A549 (cell line): ENCODE results near the gene FCMR. TPM values are rescaled to one million over a fixed set of nuclear protein-coding genes. Genes with fewer than 3 reads are reported as not detected.

Source experiments
- ATAC-seq, 2 experiments: fragments of 200-7000 bp in 1 of 2; fragments of >200 bp in 1 of 2; cut with Nextera tagmentation in 1 of 2; cut with Tn5 transposase in 1 of 2; 3 replicates each; pipeline versions ENCODE4 v1.8.0 to v1.9.1; 2018 to 2020; ENCODE audit warnings: mild to moderate bottlenecking in 1 of 2, moderate library complexity in 1 of 2
- CTCF ChIA-PET: fragments of 300-600 bp; sonication (Branson Sonifier 250); formaldehyde crosslinking; extraction: SDS; loops from one replicate; lab custom pipeline; 2021; ENCODE audit warnings: antibody characterized with exemption, inconsistent platforms; lab: Yijun Ruan, JAX
- POLR2A ChIA-PET: fragments of 350-600 bp; formaldehyde crosslinking; extraction: SDS; loops from one replicate; lab custom pipeline; 2021; ENCODE audit warnings: antibody characterized with exemption, inconsistent platforms; lab: Yijun Ruan, JAX
- DNase-seq, 2 experiments: peaks; one replicate each; pipeline versions ENCODE4 v3.0.0 to v3.0.0-alpha.2; 2011 to 2016; ENCODE audit warnings: low read depth in 1 of 2, low spot score in 1 of 2
- FAIRE-seq: peaks from 2 replicates; lab custom pipeline; 2011; peaks lifted over from hg19 to GRCh38; lab: Jason Lieb, UNC
- H3K27ac ChIP-seq, 2 experiments: fragments of >200 bp; sonication (Bioruptor Twin); formaldehyde crosslinking; 3 replicates each; pipeline ENCODE4 v1.5.1; 2016 to 2017
- H3K4me1 ChIP-seq: fragments of >200 bp; sonication (Bioruptor Twin); formaldehyde crosslinking; 3 replicates; pipeline ENCODE4 v1.6.1; 2016
- H3K4me2 ChIP-seq: fragments of >200 bp; sonication (Bioruptor Twin); formaldehyde crosslinking; 3 replicates; pipeline ENCODE4 v1.6.1; 2016
- H3K4me3 ChIP-seq: fragments of >200 bp; sonication (Bioruptor Twin); formaldehyde crosslinking; 3 replicates; pipeline ENCODE4 v1.5.1; 2016
- H3K9me3 ChIP-seq: fragments of >200 bp; sonication (Bioruptor Twin); formaldehyde crosslinking; 3 replicates; pipeline ENCODE4 v1.6.1; 2016
- CBX2 ChIP-seq: fragments of 200-600 bp; sonication (generic); IDR thresholded peaks from 2 replicates; pipeline ENCODE4 v1.6.1; 2016; ENCODE audit warnings: low read depth, mild to moderate bottlenecking, borderline replicate concordance
- CBX8 ChIP-seq: fragments of 200-600 bp; sonication (generic); IDR thresholded peaks from 2 replicates; pipeline ENCODE4 v1.6.1; 2016
- CEBPB ChIP-seq, 2 experiments: fragments of >200 bp in 1 of 2; sonication (Bioruptor Twin) in 1 of 2; formaldehyde crosslinking in 1 of 2; IDR thresholded peaks; 2 replicates each; pipeline ENCODE4 v1.6.1; 2012 to 2016
- CHD2 ChIP-seq: fragments of 150-350 bp; IDR thresholded peaks from 2 replicates; pipeline ENCODE4 v1.6.1; 2014; ENCODE audit warnings: low read length; ENCODE audit not compliant: partially characterized antibody
- CHD4 ChIP-seq: fragments of 200-600 bp; sonication (generic); IDR thresholded peaks from 2 replicates; pipeline ENCODE4 v1.6.1; 2016; ENCODE audit warnings: antibody characterized with exemption, mild to moderate bottlenecking, borderline replicate concordance
- EHF ChIP-seq: fragments of 250-450 bp; sonication (Bioruptor Pico); IDR thresholded peaks from 2 replicates; pipeline ENCODE4 v1.5.0; 2020; ENCODE audit warnings: mild to moderate bottlenecking
- EP300 ChIP-seq, 2 experiments: fragments of >200 bp; sonication (Bioruptor Twin); formaldehyde crosslinking; IDR thresholded peaks; 2 replicates in 1 of 2; 3 replicates in 1 of 2; pipeline ENCODE4 v1.6.1; 2016 to 2017
- ESRRA ChIP-seq: fragments of 150-350 bp; IDR thresholded peaks from 2 replicates; pipeline ENCODE4 v1.6.1; 2014; ENCODE audit warnings: mild to moderate bottlenecking, low read length, borderline replicate concordance
- FOSB ChIP-seq: fragments of 250-450 bp; sonication (Bioruptor Pico); IDR thresholded peaks from 2 replicates; pipeline ENCODE4 v1.5.0; 2020; ENCODE audit warnings: mild to moderate bottlenecking, moderate library complexity
- GATA3 ChIP-seq: IDR thresholded peaks from 2 replicates; pipeline ENCODE4 v1.6.1; 2012; ENCODE audit warnings: borderline replicate concordance
- HDAC2 ChIP-seq: fragments of 200-600 bp; sonication (generic); IDR thresholded peaks from 2 replicates; pipeline ENCODE4 v1.6.1; 2016
- JUNB ChIP-seq: fragments of >200 bp; sonication (Bioruptor Twin); formaldehyde crosslinking; IDR thresholded peaks from 2 replicates; pipeline ENCODE4 v1.6.1; 2016
- KDM5A ChIP-seq: fragments of 200-600 bp; sonication (generic); IDR thresholded peaks from 2 replicates; pipeline ENCODE4 v1.6.1; 2016; ENCODE audit warnings: antibody characterized with exemption, mild to moderate bottlenecking
- MAZ ChIP-seq: fragments of 150-350 bp; IDR thresholded peaks from 2 replicates; pipeline ENCODE4 v1.6.1; 2014; ENCODE audit warnings: antibody characterized with exemption, low read depth, low read length, borderline replicate concordance
- NFE2L2 ChIP-seq: fragments of 150-350 bp; conservative IDR thresholded peaks from 2 replicates; pipeline ENCODE4 v1.6.1; 2014; ENCODE audit warnings: low read length
- NPAS2 ChIP-seq: fragments of 250-450 bp; sonication (Bioruptor Pico); IDR thresholded peaks from 2 replicates; pipeline ENCODE4 v1.8.0; 2022; ENCODE audit warnings: mild to moderate bottlenecking, moderate library complexity, borderline replicate concordance
- NR3C1 ChIP-seq: fragments of >200 bp; sonication (Bioruptor Twin); formaldehyde crosslinking; IDR thresholded peaks from 3 replicates; pipeline ENCODE4 v1.6.1; 2017
- PHF8 ChIP-seq: fragments of 200-600 bp; sonication (generic); IDR thresholded peaks from 2 replicates; pipeline ENCODE4 v1.6.1; 2016; ENCODE audit warnings: low read depth, mild to moderate bottlenecking, antibody characterized with exemption, moderate library complexity, borderline replicate concordance
- POLR2A ChIP-seq: IDR thresholded peaks from 2 replicates; pipeline ENCODE4 v1.6.1; 2012; ENCODE audit warnings: mild to moderate bottlenecking, low read length
- RARB ChIP-seq: fragments of 250-450 bp; sonication (Bioruptor Pico); IDR thresholded peaks from 2 replicates; pipeline ENCODE4 v1.8.0; 2021; ENCODE audit warnings: mild to moderate bottlenecking, moderate library complexity
- RCOR1 ChIP-seq: fragments of 150-350 bp; IDR thresholded peaks from 2 replicates; pipeline ENCODE4 v1.6.1; 2014; ENCODE audit warnings: antibody characterized with exemption, low read length, low read depth
- RFX5 ChIP-seq: fragments of 450-650 bp; IDR thresholded peaks from 2 replicates; pipeline ENCODE4 v1.7.1; 2014; ENCODE audit warnings: antibody characterized with exemption, mild to moderate bottlenecking, moderate library complexity
- RNF2 ChIP-seq: fragments of 200-600 bp; sonication (generic); IDR thresholded peaks from 2 replicates; pipeline ENCODE4 v1.6.1; 2016; ENCODE audit warnings: low read depth, mild to moderate bottlenecking, antibody characterized with exemption, moderate library complexity, borderline replicate concordance
- TFCP2L1 ChIP-seq: fragments of 250-450 bp; sonication (Bioruptor Pico); IDR thresholded peaks from 2 replicates; pipeline ENCODE4 v1.5.0; 2021; ENCODE audit warnings: mild to moderate bottlenecking
- TP53 ChIP-seq: fragments of 250-450 bp; sonication (Bioruptor Pico); IDR thresholded peaks from 2 replicates; pipeline ENCODE4 v1.5.0; 2021; ENCODE audit warnings: mild to moderate bottlenecking, moderate library complexity
- ZSCAN20 ChIP-seq: fragments of 250-450 bp; sonication (Bioruptor Pico); IDR thresholded peaks from 2 replicates; pipeline ENCODE4 v1.8.0; 2022; ENCODE audit warnings: mild to moderate bottlenecking, moderate library complexity
- WGBS: methylation state at CpG from one replicate; pipeline ENCODE4 v1.1.6; 2017; ENCODE audit errors: missing lambda C conversion rate; 5-methylcytosine and 5-hydroxymethylcytosine counted together
- polyA plus RNA-seq, 4 experiments: library from polyadenylated mRNA; depleted of rRNA in 3 of 4; stranded (reverse); fragments of >200 nt; fragmentation: RNase III in 1 of 4; extraction: RNeasy Plus Mini Kit Qiagen cat#74134 plus additional on column Dnase treatment in 1 of 4; gene quantifications; 2 replicates in 3 of 4; 3 replicates in 1 of 4; pipeline ENCODE4 v1.2.3, GENCODE V29; 2011 to 2017
- TF ChIP-seq, protein P1 (sequence below): IDR thresholded peaks from 2 replicates; pipeline ENCODE4 v1.6.1; 2012; ENCODE audit warnings: low read depth, borderline replicate concordance
- TF ChIP-seq, protein P2 (sequence below): fragments of >200 bp; sonication (Bioruptor Twin); formaldehyde crosslinking; IDR thresholded peaks from 2 replicates; pipeline ENCODE4 v1.6.1; 2016
- TF ChIP-seq, protein P3 (sequence below): fragments of >200 bp; sonication (Bioruptor Twin); formaldehyde crosslinking; IDR thresholded peaks from 3 replicates; pipeline ENCODE4 v1.6.1; 2016

The FCMR gene
- polyA plus RNA-seq, 2 of the 4 experiments (the other 2 are of a cell fraction), result 0.19 to 0.93 TPM

DNA sequence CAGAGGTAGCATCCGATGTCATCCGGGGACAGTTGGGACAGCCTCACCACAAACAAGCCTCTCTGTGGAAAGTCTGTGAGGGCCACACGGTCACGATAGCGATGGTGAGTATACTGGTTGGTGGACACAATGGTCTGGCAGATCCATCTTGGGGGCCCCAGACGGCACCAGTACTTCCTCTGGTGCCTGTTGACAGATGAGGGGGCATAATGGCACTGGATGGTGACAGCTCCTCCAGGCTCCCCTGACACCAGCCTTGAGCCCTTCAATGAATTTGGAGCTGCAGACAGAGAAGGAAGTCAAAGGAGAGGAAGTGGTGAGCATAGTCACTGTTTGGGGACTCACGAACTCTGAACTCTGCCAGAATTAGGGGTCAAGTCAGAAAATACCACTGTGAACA, 40.5 kb upstream of the FCMR start:
- Histone ChIP-seq H3K4me2 (no peak overlapping the region), H3K9me3 (no peaks in the 10 kb centered on the region), H3K4me3 (no peak overlapping the region), H3K27ac (no peak overlapping the region), H3K4me1 (no peaks in the 10 kb centered on the region)
- ATAC-seq (no peak), DNase-seq (no peak), FAIRE-seq (no peak)
- 86% methylated on average over 7 of the region's 7 CpGs for whole genome bisulfite sequencing
- TF ChIP-seq CBX8 (no peak), POLR2A (no peak), GATA3 (no peak), JUNB (no peak), RARB (no peak), RFX5 (no peak), ESRRA (no peak), HDAC2 (no peak), CHD2 (no peak)
- POLR2A ChIA-PET, result no interaction called here
- CTCF ChIA-PET, result interaction anchor here (1.0 to 5.7 kb wide), 7 partner anchors 11 to 538 kb away, joined by 3 to 25 read pairs (median 3); no protein-coding TSS in a partner anchor

DNA sequence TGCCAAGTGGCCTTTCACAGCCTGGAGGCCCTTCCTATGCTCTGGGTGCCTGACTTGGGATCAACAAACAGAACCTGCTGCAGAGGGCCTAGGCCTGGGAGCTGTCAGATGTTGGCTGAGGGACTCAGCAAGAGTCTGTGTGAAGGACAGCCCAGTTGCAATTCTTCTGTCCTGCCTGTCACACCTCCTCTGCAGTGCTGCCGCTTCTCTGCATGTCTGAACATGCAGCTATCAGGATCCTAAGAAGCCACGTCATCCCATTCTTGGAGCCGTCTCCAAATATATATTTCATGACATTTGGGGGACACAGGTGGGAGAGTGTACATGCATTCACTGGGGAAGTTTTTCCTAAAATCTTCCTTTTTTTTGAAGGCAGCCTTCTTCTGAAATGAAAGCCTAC, 39.9 kb upstream of the FCMR start:
- FAIRE-seq (no peak), ATAC-seq (no peak), DNase-seq (no peak)
- WGBS, result 90% methylated on average over 3 of the region's 3 CpGs
- POLR2A ChIA-PET, result no interaction called here
- Histone ChIP-seq H3K4me1 (no peaks in the 10 kb centered on the region), H3K27ac (no peak overlapping the region), H3K4me3 (no peak overlapping the region), H3K4me2 (no peak overlapping the region), H3K9me3 (no peaks in the 10 kb centered on the region)
- CTCF ChIA-PET, result interaction anchor here (0.7 to 5.7 kb wide), 6 partner anchors 10 to 417 kb away, joined by 3 to 25 read pairs (median 4); no protein-coding TSS in a partner anchor
- TF ChIP-seq FOSB (CRISPR knock-in tag), result no peak
- TF ChIP-seq NPAS2 (CRISPR knock-in tag), result no peak
- no peak for TF ChIP-seq PHF8
- TF ChIP-seq, protein P1, sequence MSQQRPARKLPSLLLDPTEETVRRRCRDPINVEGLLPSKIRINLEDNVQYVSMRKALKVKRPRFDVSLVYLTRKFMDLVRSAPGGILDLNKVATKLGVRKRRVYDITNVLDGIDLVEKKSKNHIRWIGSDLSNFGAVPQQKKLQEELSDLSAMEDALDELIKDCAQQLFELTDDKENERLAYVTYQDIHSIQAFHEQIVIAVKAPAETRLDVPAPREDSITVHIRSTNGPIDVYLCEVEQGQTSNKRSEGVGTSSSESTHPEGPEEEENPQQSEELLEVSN, result no peak
- TF ChIP-seq ESRRA, result no peak
- no peak for TF ChIP-seq CHD4
- no peak for TF ChIP-seq EP300 (IDR thresholded peaks at IDR 0.05)
- no peak for TF ChIP-seq TFCP2L1
- TF ChIP-seq RARB, result no peak
- no peak for TF ChIP-seq CBX2

DNA sequence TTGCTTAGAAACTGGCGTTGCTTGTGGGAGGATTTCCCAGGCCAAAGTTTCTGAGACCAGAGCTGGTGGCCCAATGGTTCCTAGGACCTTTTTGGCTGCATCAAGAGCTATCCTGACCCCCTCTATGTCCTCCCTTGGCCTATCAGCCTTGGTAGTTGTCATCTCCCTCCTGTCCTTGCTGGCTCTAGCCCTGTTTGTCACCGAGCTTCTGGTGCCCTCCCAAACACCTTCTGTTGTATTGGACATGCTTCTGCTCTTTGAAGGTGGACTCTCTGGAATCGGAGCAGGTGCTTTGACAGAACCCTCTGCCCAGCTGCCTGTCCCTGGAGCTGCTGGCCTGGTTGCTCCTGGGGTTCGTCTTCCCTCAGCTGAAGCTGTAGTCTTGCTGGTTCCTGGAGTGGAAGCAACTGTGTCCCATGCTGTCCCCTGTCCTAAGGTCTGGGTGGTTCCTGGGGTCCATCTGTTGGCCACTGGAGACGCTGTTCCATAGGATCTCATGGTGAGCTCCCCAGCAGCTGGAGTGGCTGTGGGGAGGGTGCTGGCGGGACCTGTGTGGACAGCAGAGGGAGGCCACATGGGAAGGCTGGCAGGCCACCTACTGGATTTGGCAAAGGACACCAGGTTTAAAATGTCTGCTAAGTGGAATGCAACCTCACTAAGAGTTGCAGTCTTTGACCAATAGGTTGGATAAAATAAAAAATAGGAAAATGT, 39.1 kb upstream of the FCMR start:
- 65% methylated on average over 4 of the region's 6 CpGs for WGBS
- TF ChIP-seq EP300 (IDR thresholded peaks at IDR 0.05), result no peak
- TF ChIP-seq NR3C1, result no peak
- TF ChIP-seq TP53, result no peak
- no peak for TF ChIP-seq NPAS2 (CRISPR knock-in tag)
- TF ChIP-seq, protein P2, sequence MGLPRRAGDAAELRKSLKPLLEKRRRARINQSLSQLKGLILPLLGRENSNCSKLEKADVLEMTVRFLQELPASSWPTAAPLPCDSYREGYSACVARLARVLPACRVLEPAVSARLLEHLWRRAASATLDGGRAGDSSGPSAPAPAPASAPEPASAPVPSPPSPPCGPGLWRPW, result no peak
- POLR2A ChIA-PET, result no interaction called here
- DNase-seq (no peak), ATAC-seq (peak; percentile 17 to 69; a peak in 3 of 6 replicates), FAIRE-seq (no peak)
- H3K4me2 ChIP-seq, result no peak overlapping the region
- H3K4me1 ChIP-seq, result no peaks in the 10 kb centered on the region
- H3K27ac ChIP-seq, result no peak overlapping the region
- CTCF ChIA-PET, result interaction anchor here (1.0 to 5.7 kb wide), 3 partner anchors 9 to 48 kb away, joined by 4 to 25 read pairs (median 9); no protein-coding TSS in a partner anchor
- H3K4me3 ChIP-seq, result no peak overlapping the region
- no peaks in the 10 kb centered on the region for H3K9me3 ChIP-seq

DNA sequence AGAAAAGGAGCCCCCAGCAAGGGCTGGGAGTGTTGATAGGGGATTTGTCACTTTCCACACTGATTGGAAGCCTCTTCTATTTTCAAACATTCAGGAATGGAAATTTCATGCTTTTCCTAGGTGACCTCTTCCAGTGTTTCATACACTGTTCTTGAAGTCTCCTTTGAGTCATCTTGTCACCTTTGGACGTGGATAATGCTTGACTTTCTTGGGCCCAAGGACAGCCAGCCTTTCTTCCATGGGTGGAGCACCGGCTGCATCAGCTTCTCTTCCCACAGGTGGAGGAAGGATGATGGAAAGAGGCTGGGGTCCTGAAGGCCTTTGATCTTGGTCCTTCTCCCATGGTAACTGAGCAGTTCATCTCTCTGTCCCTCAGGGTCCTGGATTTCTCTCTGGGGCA, 36.4 kb upstream of the FCMR start:
- FAIRE-seq, result no peak
- no peaks in the 10 kb centered on the region for H3K4me1 ChIP-seq
- H3K4me2 ChIP-seq, result no peak overlapping the region
- ChIA-PET POLR2A (no interaction called here), CTCF (interaction anchor here (0.9 to 5.7 kb wide), 7 partner anchors 9 to 232 kb away, joined by 3 to 25 read pairs (median 5); partner anchors contain the start of gene FCAMR)
- H3K9me3 ChIP-seq, result no peaks in the 10 kb centered on the region
- H3K27ac ChIP-seq, result no peak overlapping the region
- H3K4me3 ChIP-seq, result no peak overlapping the region
- TF ChIP-seq RCOR1 (no peak), MAZ (no peak), EHF (CRISPR knock-in tag) (no peak), RNF2 (no peak), ZSCAN20 (CRISPR knock-in tag) (no peak), NFE2L2 (no peak), POLR2A (no peak), ESRRA (no peak), CEBPB (IDR thresholded peaks at IDR 0.05) (no peak), KDM5A (no peak), CHD4 (no peak), CBX2 (no peak)
- TF ChIP-seq, protein P1, result no peak
- TF ChIP-seq, protein P3, sequence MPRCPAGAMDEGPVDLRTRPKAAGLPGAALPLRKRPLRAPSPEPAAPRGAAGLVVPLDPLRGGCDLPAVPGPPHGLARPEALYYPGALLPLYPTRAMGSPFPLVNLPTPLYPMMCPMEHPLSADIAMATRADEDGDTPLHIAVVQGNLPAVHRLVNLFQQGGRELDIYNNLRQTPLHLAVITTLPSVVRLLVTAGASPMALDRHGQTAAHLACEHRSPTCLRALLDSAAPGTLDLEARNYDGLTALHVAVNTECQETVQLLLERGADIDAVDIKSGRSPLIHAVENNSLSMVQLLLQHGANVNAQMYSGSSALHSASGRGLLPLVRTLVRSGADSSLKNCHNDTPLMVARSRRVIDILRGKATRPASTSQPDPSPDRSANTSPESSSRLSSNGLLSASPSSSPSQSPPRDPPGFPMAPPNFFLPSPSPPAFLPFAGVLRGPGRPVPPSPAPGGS, result no peak
- ATAC-seq, result no peak
- WGBS, result 65% methylated on average over 2 of the region's 2 CpGs
- no peak for DNase-seq
